Gastroesophageal sphincter (tissue), 3 donors: ENCODE measurements around the gene PRDM15.

Source experiments
- CTCF ChIP-seq, 4 experiments: fragments of 200-600 bp in 2 of 4; fragments of 450-650 bp in 2 of 4; sonication (generic) in 1 of 4; IDR thresholded peaks; one replicate each; pipeline ENCODE4 v1.5.1; 2017 to 2019; ENCODE audit warnings: antibody characterized with exemption in 4 of 4, mild to moderate bottlenecking in 2 of 4, moderate library complexity in 2 of 4
- POLR2A ChIP-seq, 2 donors: fragments of 450-650 bp; IDR thresholded peaks; one replicate each; pipeline ENCODE4 v1.6.1; 2017; ENCODE audit warnings: antibody characterized with exemption in 2 of 2, mild to moderate bottlenecking in 2 of 2, moderate library complexity in 1 of 2
- POLR2AphosphoS5 ChIP-seq: sonication (generic); formaldehyde crosslinking; IDR thresholded peaks from one replicate; pipeline ENCODE4 v1.6.1; 2017; ENCODE audit warnings: antibody characterized with exemption

GRCh38 chr21:41831453-41831831, 47.7 kb downstream of the PRDM15 start:
- TF ChIP-seq POLR2AphosphoS5: no peak
- no peak for TF ChIP-seq CTCF (IDR thresholded peaks at IDR 0.05)
- no peak for TF ChIP-seq POLR2A (IDR thresholded peaks at IDR 0.05)
